BLaER1 treated with 17β-estradiol and CSF1 and Interleukin-3, amounts not matched to agents 10 nM and 100 nM (cell line): ENCODE measurements around the gene ESPN.

Experiments used
- H3K27ac ChIP-seq, 11 experiments: shearing (Covaris generic); formaldehyde crosslinking; 2 replicates each; pipeline ENCODE4 v1.8.1; 2022
- H3K27me3 ChIP-seq, 11 experiments: shearing (Covaris generic); formaldehyde crosslinking; 2 replicates each; pipeline ENCODE4 v1.8.1; 2022
- H3K36me3 ChIP-seq, 11 experiments: shearing (Covaris generic); formaldehyde crosslinking; 2 replicates each; pipeline ENCODE4 v1.8.1; 2022
- H3K4me1 ChIP-seq, 10 experiments: shearing (Covaris generic); formaldehyde crosslinking; 2 replicates each; pipeline ENCODE4 v1.8.1; 2022
- H3K4me2 ChIP-seq, 11 experiments: shearing (Covaris generic); formaldehyde crosslinking; 2 replicates each; pipeline ENCODE4 v1.8.1; 2022
- H3K4me3 ChIP-seq, 10 experiments: shearing (Covaris generic); formaldehyde crosslinking; 2 replicates each; pipeline ENCODE4 v1.8.1; 2022
- H3K9ac ChIP-seq, 11 experiments: shearing (Covaris generic); formaldehyde crosslinking; 2 replicates each; pipeline ENCODE4 v1.8.1; 2022
- H3K9me3 ChIP-seq, 11 experiments: shearing (Covaris generic); formaldehyde crosslinking; replicated peaks in 1 of 11; 2 replicates each; pipeline ENCODE4 v1.8.1; 2022
- H4K20me1 ChIP-seq, 11 experiments: shearing (Covaris generic); formaldehyde crosslinking; 2 replicates each; pipeline ENCODE4 v1.8.1; 2022
- Cebpa-rat ChIP-seq, 11 experiments: shearing (Covaris generic); IDR thresholded peaks; 2 replicates each; pipeline ENCODE4 v1.8.1; 2022

ESPN gene

GRCh38 chr1:6510493-6510892 is 85.9 kb downstream of the ESPN start:
- Histone ChIP-seq H3K4me3 (no peak overlapping the region), H3K9ac (0 out of 22 replicates have a peak overlapping the region, but pooled peaks of 1 of the 11 experiments have one; percentile 9), H3K27me3 (peaks cover 0 to 58% (median 0%) of the 10 kb centered on the region in 11 experiments; a peak in 8 of 22 replicates), H3K4me1 (peaks cover 38 to 68% (median 48%) of the 10 kb centered on the region in 10 experiments), H3K4me2 (peak overlapping the region in 8 of 11 experiments; percentile 79 to 94 (median 84); a peak in 13 of 22 replicates), H3K9me3 (no peaks in the 10 kb centered on the region), H3K36me3 (no peaks in the 10 kb centered on the region), H3K27ac (peak overlapping the region in 2 of 11 experiments; percentile 48 to 54; a peak in 1 of 22 replicates), H4K20me1 (peaks cover 0 to 71% (median 14%) of the 10 kb centered on the region in 11 experiments; a peak in 11 of 22 replicates)
- TF ChIP-seq Cebpa-rat (IDR thresholded peaks at IDR 0.05): no peak
